GM11168 (cell line): ENCODE measurements around the gene COX15.
"Not testable (repeated sequence)": the region's sequence is repeated elsewhere in the genome, so short reads cannot be mapped to it uniquely, and the experiment has no call there.

Experiments
- in situ Hi-C: fragments of 300-500 bp; cut with MboI; formaldehyde crosslinking; loops from one replicate; pipeline ENCODE4 v1.12.0; 2022; ENCODE audit warnings: low sequenced_read_pairs; ENCODE audit not compliant: unreplicated experiment

The COX15 gene

DNA sequence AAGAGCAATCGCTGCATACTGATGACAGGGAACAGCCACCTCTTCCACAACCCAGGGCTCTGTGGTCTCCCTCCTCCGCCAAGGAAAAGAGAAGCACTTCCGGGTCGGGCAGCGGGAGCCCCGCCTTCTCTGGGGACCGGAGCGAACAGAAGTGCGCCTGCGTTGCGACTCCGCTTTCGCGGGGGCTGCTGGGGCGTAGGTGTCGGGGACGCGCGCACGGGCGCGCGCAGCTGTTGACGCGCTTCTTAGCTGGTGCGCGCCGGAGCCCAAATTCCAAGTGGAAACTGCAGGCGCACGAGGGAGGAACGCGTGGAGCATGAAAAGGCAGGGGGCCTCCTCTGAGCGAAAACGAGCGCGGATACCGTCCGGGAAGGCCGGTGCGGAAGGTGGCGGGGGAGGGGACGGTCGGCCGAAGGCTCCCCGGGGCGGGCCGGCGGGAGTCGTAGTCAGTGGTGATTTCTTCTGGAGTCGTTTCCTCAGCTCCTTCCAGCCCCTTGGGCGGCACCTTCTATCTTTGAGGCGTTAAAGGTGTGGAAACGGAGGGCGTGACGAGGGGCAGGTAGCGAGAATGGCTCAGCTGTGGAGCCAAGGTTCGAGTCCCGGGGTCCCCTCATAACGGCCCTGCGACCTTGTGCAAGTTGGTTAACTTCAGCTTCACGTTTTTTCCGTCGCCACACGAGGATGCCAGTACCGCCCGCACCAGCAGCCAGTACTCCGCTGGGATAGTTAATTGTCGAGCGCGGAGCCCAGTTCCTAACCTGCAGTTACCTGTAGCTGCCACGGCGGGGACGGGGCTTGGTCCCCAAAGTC is at the start of gene COX15, which contains the start of gene CUTC:
TSS of gene COX15 (minus strand) at position 95 of the 810 bp plus-strand sequence. CDS start at position 17, 78 bp downstream.
TSS of gene CUTC (plus strand) at position 202 of the 810 bp plus-strand sequence. CDS start at position 317, 115 bp downstream.
- in situ Hi-C loops: no loop called here

DNA sequence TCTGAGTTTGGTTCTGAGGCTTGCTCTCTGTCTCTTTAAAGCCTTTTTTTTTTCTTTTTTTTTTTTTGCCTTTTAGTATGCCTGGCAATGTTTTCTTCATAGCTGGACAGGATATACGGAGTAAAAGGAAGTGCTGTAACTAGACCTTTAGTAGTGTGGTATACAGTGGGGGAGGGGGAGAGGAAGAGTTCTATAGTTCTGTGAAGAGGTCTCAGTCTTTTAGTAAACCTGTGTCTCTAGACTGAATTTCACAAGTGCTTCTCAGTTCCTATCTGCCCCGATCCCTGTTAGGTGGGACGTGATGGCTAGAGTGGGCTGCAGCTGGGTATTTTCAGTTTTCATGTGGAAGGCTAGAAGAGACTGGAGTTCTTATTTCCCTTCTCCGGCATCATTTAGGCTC is 47.4 kb upstream of the COX15 start:
- in situ Hi-C loops: no loop called here

DNA sequence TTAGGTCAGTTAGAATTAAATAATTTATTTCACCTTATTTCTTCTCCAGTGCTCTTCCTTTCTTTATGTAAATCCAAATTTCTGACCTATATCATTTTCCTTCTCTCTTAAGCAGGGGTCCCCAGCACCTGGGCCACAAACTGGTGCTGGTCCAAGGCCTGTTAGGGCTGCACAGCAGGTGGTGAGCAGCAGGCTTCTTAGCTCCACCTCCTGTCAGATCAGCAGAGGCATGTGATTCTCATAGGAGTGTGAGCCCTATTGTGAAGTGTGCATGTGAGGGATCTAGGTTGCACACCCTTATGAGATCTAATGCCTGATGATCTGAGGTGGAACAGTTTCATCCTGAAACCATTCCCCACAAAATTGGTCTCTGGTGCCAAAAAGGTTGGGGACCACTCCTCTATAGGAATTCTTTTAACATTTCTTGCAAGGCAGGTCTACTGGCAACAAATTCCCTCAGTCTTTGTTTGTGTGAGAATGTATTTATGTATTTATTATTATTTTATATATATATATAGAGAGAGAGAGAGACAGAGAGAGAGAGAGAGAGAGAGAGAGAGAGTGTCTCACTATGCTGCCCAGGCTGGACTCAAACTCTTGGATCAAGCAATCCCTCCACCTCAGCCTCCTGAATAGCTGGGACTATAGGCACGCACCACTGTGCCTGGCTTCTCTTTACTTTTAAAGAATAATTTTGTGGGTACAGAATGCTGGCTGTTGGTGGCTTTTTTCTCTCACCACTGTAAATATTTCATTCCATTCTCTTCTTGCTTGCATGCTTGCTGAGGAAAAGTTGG is 46.2 kb upstream of the COX15 start:
- in situ Hi-C loops: no loop called here

DNA sequence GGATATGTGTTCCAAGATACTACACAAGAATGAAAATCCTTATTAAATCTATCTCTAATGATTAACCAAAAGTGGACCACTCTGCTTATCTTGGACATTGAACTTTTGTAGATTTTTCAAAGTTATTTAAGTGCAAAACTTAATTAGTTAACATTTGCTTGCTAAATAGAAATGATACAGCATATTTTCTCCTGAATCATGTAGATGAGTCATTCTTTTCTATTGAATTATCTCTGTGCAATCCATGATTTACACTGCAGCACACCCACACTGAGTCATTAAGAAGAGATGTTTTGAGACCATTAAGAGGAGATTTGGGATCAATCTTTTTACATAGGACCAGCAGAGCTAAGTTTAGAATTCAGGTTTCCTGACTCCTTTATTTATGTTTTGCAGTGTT is 43.9 kb upstream of the COX15 start:
- in situ Hi-C loops: no loop called here

DNA sequence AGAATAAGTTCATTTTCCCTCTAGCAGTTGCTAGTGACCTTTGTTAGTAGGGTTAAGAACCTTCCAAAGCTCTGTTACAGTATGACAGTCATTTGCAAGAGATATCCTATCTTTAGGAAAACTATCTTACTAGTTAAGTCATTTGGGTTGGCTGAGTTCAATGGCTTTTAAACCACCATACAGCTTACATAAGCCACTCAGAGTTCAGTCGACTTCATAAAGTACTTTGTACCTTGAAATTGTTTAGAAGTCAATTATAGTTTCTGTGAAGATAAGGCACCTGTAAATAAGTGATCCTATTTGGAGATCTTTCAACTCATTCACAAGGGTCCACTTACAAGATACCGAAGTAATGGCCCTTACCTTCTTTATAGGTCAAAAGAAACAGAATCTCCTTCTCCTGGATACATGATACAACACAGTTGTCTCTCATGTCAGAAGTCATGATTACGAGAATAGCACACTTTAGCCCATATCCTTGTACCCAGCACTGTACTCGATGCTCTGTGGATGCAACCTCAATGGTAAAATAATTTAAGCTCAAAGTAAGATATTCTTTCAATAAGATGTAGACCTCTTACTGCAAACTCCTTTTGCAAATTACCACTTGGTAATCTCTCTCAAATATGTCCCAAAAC is 38.6 kb upstream of the COX15 start:
- in situ Hi-C loops: no loop called here

DNA sequence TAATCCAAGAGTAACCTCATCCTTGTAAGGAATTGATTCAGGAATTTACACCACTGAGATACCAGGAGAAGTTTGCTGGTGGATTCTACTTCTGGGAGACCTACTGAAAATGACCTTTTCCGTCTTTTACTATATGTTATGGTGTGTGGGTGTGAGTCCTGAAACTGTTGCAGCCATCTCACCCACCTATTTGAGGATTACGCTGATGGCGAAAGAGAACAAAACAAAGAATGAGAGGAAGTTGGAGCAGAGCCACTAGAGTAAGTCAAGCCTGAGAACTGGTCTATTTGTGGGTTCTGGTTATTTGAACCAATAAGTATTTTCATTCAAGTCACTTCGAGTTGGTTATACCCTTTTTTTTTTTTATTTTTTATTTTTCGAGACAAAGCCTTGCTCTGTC is 37.8 kb upstream of the COX15 start:
- in situ Hi-C loops: no loop called here

DNA sequence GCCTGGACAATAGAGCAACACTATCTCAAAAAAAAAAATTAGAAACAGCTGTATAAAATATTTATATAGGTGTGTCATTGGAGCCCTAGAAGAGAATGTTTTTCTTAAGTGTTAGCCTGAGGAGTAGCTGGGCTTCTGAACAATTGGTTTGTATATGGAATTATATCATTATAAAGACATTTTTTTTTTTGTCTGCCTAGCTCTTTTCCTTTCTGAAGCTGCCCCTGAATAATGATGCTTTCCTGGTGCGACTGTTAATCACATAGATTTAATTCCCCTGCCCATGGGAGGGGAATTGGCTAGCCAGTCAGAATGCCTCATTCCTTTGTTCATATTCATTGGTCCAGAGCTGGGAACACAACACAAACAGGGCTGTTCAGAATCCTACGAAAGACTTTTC is 36.6 kb upstream of the COX15 start:
- in situ Hi-C loops: no loop called here

DNA sequence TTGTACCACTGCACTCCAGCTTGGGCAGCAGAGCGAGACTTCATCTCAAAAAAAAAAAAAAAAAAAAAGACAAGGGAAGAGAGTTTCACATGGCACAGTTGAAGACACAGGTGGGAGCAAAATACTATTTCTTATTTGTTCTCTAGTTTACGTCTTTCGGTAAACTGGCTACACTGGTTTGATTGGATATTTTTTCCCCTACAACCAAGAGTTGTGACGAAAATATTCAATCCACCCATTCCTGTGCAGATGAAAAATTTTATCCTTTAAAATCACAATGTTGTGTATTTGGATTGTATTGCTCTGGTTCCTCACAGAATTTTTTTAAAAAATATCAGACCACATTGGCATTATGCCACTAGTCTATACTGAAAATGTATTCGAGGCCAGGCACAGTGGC is 36.0 kb upstream of the COX15 start:
- in situ Hi-C loops: no loop called here

DNA sequence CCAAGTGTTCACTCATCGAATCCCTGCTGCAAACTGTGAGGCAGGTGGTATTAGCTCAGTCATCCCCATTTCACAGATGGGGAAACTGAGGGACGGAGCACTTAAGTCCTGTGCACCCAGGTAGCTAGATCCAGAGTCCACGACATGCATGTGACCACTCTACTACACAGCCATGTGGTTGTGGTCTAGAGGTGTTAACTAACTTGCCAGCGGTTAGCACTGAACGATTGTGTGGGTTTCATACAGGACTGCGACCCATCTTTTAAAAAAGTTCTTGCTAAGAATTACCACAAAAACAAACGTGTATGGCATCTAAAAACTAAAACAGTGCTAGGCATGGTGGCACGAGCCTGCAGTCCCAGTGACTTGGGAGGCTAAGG is 34.4 kb upstream of the COX15 start:
- in situ Hi-C loops: no loop called here

DNA sequence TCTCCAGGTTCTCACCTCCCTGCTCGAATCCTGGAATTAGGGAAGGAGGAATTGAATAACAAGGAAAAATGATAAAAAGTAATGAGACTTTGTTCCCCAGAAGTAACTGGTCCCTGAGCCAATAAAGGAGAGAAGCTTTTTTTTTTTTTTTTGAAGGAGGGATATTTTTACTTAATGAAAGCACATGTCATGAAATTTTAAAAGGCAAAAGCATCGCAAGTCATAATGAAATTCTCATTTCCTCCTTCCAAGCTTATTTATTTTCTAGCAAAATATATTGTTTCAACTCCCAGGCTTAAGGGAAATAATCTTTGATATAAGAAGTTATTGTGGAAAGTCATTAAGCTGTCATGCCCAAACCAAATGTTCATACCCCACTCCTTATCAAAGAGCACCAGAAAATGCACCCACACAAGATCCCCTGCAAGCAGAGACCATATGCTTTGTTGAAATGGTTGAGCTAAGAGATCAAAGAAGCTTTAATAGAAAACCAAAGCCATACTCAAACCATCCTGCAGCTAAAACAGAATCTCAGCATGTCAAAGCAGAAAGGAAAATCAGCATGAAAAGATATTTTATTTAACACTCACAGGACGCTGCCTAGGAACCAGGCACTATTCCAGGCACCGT is 33.9 kb upstream of the COX15 start:
- in situ Hi-C loops: no loop called here

DNA sequence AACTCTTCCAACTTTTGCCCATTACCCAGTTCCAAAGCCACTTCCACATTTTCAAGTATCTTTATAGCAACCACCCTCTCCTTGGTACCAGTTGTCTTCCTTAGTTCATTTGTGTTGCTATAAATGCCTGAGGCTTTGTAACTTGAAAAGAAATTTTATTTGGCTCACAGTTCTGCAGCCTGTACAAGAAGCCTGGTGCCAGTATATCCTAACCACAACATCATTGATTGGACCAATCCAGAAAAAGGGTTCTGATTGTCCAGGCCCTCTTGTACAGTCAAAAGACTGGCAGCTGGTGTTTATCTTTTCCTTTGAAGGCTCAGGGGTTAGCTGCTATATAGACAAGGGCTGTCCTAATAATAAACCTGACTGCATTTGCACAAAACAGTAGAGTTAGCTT is 29.4 kb upstream of the COX15 start:
- in situ Hi-C loops: no loop called here

DNA sequence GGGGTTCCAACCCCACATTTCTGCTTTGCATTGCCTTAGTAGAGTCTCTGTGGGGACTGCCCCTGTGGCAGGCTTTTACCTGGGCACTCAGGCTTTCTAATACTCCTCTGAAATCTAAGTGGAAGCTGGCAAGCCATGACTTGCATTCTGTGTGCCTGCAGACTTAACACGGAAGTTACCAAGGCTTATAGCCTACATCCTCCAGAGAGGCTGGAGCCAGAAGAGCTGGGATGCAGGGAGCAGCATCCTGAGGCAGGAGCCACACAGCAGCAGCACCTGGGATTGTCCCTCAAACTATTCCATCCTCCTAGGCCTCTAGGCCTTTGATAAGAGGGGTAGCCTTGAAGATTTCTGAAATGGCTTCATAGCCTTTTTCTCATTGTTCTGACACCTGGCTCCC is 28.4 kb upstream of the COX15 start:
- in situ Hi-C loops: no loop called here

DNA sequence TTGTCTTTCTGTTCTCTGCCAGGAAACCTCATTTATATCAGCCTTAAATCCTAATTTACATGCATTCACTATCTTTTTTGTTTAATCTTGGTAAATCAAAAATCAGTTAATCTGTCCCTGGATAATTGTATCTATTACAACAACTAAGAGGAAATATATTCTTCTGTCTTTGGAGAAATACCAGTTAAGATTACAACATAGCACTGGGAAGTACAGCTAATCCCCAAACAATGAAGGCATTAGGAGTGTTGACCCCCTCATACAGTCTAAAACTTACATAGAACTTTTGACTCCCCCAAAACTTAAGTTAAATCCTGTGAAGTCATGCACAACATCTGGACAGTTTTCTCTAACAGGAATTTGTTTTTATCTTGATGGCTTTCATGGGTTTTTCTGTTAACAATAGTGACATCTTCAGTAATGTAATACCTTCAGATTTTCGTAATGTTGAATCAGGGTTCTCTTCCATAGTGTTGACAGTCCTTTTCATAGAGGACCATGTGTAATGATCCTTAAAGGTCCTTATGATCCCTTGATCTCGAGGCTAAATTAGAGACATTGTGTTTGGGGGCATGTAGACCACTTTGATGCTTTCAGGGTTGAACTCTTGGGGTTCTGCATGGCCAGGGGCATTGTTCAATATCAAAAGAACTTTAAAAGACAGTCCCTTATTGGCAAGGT is 26.4 kb upstream of the COX15 start:
- in situ Hi-C loops: no loop called here

DNA sequence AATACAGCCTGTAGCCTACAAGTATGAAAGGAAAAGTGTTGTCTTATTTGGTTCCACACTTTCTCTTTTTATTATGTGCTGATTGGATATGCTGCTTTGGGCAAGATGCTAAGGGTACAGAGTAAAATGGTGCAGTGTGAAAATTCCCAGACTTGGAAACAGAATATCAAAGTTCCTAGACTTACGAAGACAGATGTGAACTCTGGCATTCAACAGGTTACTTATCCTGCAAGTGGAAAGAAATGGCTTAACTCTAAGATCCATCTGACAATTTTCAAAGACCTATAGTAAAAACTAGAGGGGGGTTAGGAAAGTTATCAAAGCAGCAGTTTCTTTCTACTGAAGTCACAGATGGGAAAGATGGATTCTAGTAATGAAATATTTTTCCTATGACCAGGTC is 24.2 kb upstream of the COX15 start:
- in situ Hi-C loops: no loop called here

DNA sequence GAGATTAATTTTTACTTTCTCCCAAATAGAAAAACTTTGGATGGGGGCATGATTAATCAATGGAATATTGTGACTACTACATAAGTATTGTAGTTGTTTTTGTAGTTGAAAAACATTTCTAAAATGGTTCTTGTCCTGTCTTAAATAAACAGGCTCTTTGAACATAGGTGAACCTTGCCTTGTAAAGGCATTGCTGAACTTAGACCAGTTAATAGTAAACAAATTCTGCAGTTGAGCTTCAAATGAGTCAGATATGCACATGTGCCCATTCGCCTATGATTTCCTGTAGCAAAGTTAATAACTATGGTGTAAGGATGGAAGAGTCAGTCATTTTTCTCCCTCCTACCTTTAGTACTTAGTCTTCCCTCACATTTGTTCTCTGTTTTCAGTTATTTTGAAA is 22.7 kb upstream of the COX15 start:
- in situ Hi-C loops: no loop called here

DNA sequence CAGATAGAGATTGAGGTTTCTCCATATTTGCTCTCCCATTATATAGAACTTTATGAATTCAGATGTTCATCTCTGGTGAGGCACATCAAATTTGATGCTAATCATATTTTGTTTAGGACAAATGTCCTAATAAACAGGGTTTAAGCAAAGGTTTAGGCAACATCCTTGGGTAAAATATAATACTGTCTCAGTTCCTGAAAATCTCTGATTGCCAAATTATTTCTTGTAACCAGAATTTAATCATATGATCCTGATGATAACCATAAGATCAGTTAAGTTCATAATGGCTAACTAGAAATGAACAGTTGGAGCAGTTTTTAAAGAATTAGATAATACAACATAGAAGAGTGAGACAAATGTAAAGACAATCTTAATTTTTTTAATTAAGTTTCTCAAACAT is 18.7 kb upstream of the COX15 start:
- in situ Hi-C loops: no loop called here

DNA sequence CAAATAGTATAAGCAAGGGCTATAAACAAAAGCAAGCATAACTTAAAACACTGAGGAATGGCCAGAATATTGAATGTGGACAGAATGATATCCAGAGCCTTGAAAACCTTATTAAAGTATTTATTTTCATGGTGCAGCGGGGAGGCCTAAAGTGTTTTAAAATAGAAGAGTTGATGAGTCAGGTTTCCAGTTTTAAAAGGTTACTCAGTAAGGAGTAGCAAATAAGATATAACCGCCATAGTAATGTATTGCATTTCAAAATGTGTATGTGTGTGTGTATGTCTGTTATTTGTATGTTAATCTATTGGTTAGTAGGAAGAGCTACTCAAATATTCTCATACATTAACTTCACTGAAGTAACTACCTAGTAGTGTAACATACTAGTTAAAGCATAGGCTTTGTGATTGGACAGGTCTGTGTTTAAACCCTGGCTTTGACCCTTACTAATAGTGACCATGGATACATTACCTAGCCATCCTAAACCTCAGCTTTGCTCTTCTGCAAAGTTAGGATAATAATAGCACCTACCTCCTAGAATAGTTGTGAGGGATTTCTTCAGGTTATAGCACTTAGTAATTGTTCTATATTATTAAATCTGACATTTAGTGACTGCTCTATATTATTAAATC is 17.0 kb upstream of the COX15 start:
- in situ Hi-C loops: no loop called here

DNA sequence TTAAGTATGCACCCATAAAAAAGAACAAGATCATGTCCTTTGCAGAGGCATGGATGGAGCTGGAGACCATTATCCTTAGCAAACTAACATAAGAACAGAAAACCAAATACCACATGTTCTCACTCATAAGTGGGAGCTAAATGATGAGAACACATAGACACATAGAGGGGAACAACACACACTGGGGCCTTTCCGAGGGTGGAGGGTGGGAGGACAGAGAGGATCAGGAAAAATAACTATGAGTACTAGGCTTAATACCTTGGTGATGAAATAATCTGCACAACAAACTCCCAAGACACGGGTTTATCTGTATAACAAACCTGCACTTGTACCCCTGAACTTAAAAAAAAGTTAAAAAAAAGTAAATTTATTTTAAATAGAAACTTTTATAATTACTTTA is 14.2 kb upstream of the COX15 start:
- in situ Hi-C loops: not testable (repeated sequence)

DNA sequence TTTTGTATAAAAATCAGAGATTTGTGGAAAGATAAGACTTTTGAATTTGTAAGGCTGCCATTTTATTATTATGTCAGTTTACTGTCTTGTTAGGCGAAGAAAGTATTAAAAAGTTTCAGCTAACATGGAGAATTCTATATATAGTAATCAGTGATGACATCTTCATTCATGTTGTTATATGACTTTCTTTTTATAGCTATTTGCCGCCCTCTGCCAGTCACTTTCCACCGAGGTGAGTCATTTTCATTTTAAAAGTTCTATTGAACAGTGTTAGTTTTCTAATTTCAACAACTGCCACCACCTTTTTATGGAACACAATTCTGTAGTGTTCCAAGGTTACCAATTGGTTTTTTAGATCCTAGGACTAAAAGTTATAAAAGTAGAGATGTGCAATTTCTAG is 11.9 kb upstream of the COX15 start:
- in situ Hi-C loops: no loop called here

DNA sequence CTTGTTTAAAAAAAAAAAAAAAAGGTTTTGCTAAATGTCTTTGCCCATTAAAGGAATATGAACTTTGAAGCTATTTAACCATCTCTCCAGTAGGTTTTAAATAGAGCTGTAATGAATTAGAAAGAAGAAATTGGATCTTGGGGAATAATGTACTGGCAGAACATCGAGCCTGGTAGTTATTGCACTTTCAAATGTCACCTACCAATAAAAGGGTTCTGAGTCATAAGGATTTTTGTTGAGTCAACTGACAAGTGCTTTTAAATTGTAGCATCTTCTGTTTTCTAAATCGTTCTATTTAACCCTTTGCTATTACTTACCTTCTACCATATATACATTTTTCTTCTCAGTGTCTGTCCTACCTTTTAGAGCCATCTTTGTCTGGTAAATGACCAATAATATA is 10.8 kb upstream of the COX15 start:
- in situ Hi-C loops: no loop called here
